D721Med (cell line): ENCODE results near the gene FAM83G.
A peak's percentile ranks its signal among the peaks of the same experiment; 100 is the strongest.
"Not testable (repeated sequence)": the region's sequence is repeated elsewhere in the genome, so short reads cannot be mapped to it uniquely, and the experiment has no call there.

ENCODE experiments used
- DNase-seq: peaks from one replicate; pipeline ENCODE4 v3.0.0; 2011; ENCODE audit warnings: low spot score; ENCODE audit not compliant: insufficient read length
- FAIRE-seq: peaks from 2 replicates; lab custom pipeline; 2011; peaks lifted over from hg19 to GRCh38; lab: Jason Lieb, UNC
- CTCF ChIP-seq: IDR thresholded peaks from 2 replicates; pipeline ENCODE4 v1.5.1; 2012; ENCODE audit warnings: mild to moderate bottlenecking, control low read depth; ENCODE audit not compliant: insufficient read depth; ENCODE audit errors: missing control alignments

Gene FAM83G

GRCh38 chr17:19031729-19032128 is 27.2 kb upstream of the FAM83G start:
- FAIRE-seq, DNase-seq: not testable (repeated sequence)
- peak; percentile 13 for TF ChIP-seq CTCF

GRCh38 chr17:19030771-19031449 is 26.3 kb upstream of the FAM83G start:
- not testable (repeated sequence) for FAIRE-seq, DNase-seq

GRCh38 chr17:19029740-19030139 is 25.2 kb upstream of the FAM83G start:
- DNase-seq, FAIRE-seq: not testable (repeated sequence)

GRCh38 chr17:19028671-19029070 is 24.1 kb upstream of the FAM83G start:
- not testable (repeated sequence) for FAIRE-seq, DNase-seq

- TF ChIP-seq CTCF: no peak
- DNase-seq: no peak
- no peak for FAIRE-seq
These were observed 19.8 kb upstream of the FAM83G start for GRCh38 chr17:19024101-19025078.

GRCh38 chr17:19023209-19023999 is 18.8 kb upstream of the FAM83G start:
- FAIRE-seq (no peak), DNase-seq (no peak)
- TF ChIP-seq CTCF: no peak

- TF ChIP-seq CTCF: no peak
- FAIRE-seq: no peak
These were observed 18.2 kb upstream of the FAM83G start for GRCh38 chr17:19022747-19023146.

GRCh38 chr17:19022128-19022527 is 17.6 kb upstream of the FAM83G start:
- no peak for TF ChIP-seq CTCF
- FAIRE-seq (no peak), DNase-seq (no peak)

More at GRCh38 chr17:19022747-19023146, 18.2 kb upstream of the FAM83G start:
- DNase-seq: no peak
